ENCODE measurements around the gene TSPAN7. TPM values are rescaled to one million over a fixed set of nuclear protein-coding genes. Genes with fewer than 3 reads are reported as not detected.

Gene TSPAN7
- total RNA-seq, 1 donor from 2014 or later = 13.5 TPM

DNA sequence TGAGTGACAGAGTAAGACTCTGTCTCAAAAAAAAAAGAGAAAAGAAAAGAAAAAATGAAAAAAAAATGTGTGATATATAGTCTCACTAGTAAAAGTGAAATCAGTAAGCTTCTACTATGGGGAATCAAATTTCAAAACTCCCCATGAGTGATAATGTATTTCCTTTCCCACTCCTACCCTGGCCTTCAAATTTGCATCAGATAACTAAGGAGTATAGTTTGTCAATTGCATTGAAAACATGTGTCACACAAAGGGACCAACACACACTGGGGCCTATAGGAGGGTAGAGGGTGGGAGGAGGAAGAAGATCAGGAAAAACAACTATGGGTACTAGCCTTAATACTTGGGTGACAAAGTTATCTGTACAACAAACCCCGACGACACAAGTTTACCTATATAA is 118.4 kb downstream of the TSPAN7 start:
- no peak for DNase-seq (ENCODE audit: low read depth, low spot score)

DNA sequence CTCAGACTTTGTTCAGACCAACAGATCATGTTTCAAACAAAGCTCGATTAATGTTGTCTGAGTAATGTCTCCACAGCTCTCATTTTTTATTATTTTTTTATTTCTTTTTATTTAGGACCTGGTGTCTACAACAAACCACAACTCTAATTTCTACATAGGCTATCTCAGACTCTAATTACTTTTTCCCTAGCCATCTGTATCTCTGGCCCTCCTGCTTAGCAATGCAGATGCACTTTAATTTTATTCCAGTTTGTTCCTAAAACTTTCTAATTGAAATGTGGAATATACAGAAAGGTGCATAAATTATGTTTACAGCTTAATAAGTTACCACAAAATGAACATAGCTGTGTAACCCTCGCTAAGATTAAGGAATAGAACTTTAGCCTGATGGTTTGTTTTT is 120.8 kb downstream of the TSPAN7 start:
- no peak for DNase-seq (ENCODE audit: low read depth, low spot score)

DNA sequence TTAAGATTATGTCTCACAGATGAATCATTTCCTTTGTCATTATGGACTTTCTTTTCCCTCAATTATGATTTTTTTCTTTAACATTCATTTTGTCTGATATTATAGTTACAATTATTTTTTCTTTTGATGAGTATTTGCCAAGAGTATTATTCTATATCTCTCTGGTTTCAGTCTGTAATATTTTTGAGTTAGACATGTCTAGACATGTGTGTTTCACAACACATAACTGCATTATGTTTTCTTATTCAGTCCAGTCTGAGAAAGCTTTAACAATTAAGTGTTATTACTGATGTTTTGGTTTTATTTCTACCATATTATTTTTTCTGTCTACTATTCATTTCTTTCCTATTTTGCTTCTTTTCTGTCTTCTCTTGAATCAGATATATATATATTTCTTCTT is 131.6 kb downstream of the TSPAN7 start:
- DNase-seq (ENCODE audit: low read depth, low spot score) = no peak

DNA sequence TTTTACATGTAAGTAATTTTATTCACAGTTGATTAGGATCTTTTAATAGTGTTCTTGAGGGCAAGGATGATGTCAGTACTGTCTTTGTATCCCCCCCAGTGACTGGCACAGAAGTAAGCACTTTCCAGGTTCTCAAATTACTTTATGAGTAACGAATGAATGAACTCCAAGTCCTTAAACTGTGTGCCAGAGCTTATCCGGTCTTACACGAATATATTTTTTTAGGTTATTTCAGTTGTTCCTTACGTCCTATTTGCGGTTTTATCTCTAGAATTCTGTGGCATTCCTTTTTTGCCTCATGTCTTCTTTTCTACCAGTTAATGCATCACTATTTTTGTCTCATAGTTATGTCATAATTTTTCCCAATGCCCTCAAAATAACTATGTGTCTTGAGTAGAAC is 133.1 kb downstream of the TSPAN7 start:
- DNase-seq (ENCODE audit: low read depth, low spot score) = no peak

DNA sequence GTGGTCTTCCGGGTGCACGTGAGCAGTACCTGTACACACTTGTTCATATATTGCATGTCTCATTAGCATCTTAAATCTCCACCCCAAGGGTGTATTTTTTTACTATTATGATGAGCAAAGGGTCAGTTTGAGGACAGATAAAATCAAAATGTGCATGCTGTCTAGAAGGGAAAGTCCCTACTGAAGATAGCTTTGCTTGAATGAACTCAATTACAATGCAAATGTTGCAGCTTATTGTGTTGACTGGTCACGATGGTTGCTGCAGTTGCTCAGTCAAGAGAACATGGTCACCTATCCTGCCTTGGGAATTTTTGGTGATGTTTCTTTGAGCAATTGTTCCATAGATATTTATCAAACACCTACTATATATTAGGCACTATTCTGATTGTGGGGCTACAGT is 136.1 kb downstream of the TSPAN7 start:
- no peak for DNase-seq (ENCODE audit: low read depth, low spot score)

DNA sequence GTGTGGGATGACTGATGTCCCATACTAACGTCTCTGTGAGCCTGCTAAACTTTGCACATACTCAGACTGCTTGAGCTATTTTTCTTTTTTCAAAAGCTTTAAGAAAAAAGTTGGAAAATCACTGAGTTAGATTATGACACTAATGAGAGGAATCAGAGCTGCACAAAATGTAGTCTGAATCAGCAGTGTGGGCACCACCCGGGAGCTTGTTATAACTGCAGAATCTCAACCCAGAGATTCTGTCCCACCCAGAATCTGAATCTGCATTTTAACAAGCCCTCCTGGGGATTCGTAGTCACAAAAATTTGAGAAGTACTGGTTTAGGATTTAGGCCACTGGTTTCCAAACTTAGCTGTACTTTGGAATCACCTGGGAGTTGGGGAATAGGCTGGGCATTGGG is 137.8 kb downstream of the TSPAN7 start:
- no peak for DNase-seq (ENCODE audit: low read depth, low spot score)

DNA sequence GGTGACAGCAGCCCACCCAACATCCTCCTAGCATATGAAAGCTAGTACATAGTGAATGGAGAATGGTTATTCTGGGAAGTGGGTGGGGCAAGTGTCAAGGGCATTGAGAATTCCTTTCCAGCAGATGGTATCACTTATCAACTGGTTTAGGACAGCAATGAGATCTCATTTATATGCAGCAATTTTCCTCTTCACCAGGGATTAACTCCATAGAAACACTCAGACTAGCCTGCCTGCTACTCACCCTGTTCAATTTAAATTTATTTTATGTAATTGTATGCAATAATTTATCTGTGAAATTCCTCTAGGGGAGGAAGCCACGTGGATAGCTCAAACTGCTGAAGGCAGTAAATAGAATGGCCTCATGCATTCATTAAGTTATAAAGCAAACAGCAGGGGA is 138.4 kb downstream of the TSPAN7 start:
- DNase-seq (ENCODE audit: low read depth, low spot score) = no peak

DNA sequence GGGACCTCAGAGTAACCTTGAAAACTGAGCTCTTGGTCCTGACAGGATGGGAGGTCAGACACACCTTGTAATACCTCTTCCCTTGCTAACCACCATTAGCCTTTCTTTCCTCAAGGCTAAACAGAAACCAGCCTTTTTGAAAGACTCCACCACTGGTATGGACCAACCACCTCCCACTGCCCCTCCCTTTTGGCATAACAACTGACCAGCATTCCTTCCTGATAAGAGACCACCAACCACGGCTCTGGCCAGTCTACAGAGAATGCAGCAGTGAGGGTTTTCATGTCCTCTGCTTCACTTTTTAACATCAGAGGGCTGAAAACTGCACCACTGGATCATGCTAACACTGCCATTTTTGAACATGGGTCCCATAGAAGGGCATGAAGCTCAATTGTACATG is 139.7 kb downstream of the TSPAN7 start:
- no peak for DNase-seq (ENCODE audit: low read depth, low spot score)

DNA sequence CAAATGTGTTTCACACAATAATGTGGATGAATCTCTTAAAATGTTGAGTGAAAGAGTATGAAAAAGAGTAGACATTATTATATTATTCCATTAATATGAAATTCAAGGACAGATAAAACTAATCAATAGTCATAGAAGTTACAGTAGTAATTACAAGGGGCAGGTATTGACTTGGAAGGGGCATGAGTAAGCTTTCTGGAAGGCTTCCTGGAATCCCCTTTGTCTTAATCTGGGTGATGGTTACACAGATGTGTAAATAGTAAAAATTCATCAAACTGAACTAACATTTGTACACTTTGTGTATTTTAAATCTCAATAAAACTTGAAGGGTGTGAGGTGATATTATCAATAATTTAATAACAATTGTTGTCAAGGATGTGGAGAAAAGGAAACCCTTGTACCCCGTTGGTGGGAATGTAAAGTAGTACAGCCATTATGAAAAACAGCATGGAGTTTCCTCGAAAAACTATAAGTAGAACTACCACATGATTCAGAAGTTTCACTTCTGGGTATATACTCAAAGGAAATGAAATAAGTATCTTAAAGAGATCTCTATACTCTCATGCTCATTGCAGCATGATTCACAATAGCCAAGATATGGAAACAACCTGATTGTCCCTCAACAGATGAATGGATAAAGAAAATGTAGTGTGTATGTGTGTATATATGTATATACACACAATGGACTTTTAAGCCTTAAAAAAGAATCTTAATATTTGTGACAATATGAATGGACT is 143.0 kb downstream of the TSPAN7 start:
- DNase-seq (ENCODE audit: low read depth, low spot score) = no peak

DNA sequence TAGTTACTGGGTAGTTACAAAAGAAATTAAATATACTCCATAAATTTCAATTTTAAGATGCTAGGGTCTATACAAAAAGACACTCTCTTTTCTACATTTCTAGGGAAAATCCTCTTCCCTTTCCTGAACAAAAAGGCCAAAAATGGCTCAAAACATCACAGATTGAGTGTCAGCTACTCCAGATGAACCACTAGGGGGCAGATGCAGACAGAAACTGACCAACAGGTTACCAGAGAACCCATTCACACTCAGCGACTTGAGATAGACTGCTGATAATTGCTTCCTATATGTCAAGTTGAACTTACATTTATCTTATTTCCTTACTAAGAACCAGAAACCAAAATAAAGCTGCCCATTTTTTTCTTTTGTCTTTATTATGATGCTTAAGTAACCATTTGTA is 156.5 kb downstream of the TSPAN7 start:
- DNase-seq (ENCODE audit: low read depth, low spot score) = peak; percentile 1

DNA sequence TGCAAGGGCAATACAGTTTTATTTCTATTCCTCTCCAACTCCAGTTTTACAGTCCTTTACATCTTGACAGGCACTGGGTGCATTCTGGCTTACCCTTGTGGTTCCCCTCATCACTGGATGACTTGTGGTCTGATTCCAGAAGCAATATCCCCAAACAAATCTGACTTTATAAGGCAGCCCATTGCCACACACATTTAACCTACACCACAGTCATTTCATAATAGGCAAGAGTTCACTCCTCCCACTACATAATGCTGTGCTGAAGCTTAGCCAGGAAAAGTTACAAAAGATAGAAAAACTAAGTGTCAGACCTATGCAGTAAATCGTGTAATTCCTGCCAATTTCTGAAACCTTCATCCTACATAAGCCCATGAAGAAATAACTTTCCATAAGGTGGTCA is 157.0 kb downstream of the TSPAN7 start:
- DNase-seq (ENCODE audit: low read depth, low spot score) = no peak

DNA sequence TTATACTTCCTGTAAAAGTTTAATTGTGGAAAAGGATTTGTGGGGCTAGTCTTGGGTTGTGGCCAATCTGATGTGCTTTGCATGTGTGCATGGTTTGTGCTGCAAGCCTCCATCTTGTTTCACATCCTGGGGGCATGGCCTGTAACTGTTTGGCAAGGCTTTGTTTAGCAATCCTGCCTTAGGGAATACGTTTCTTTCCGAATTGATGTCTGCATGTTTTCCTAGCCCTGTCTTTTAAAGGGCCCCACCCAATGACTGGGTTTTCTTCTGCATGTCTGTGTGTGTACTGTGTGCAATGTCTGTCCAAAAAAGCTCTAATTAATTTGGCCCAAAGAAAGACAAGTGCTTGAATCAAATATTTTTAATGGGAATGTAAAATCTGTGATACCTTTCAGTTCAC is 165.3 kb downstream of the TSPAN7 start:
- DNase-seq (ENCODE audit: low read depth, low spot score) = no peak

DNA sequence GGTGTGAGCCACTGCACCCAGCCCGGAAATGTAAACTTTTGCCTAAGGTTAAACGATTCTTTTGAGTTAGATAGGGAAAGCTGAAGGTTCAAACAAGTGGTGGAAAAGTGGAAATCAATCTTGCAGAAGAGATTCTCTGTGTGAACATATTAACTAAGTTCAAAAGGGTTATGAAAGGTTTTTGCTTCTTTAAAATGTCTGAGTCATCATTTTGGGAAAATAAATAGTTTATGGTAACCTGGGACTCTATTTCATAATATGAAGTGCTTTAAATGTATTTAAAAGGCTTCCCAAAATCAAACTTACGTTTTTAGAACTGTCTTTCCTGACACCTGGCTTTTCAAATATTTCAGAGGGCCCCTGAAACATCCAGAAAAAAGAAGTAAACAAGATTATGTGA is 166.3 kb downstream of the TSPAN7 start:
- DNase-seq (ENCODE audit: low read depth, low spot score) = no peak

DNA sequence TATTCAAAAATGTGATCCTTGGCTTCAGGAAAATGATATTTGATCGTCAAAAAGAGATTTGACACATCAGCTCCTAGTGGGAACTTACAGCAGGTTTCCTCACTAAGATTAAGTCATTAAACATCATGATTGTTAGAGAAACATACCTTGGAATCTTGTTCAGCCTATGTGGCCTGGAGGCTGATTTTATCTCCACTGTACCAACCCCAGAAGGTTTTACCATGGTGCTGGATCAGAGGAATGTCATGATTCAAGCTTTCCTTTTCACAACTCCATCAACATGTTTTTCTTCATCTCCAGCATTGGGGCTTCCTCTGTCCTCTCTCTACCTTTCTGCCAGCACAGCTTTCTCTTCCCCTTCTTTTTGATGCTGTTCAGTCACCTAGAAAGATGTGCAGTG is 171.5 kb downstream of the TSPAN7 start:
- no peak for DNase-seq (ENCODE audit: low read depth, low spot score)

Other genes with a start within 250 kb of the TSPAN7 start
- gene RPGR, start 234.0 kb upstream of the TSPAN7 start, total RNA-seq = 38.1 and 39.7 TPM in 2 replicates
- not detected in 2 replicates for gene OTC, start 208.9 kb upstream of the TSPAN7 start, total RNA-seq
- gene MID1IP1, start 239.9 kb downstream of the TSPAN7 start, total RNA-seq = 29.5 and 30.4 TPM in 2 replicates

Data from pulmonary artery endothelial cell (primary cell).